GM10266 (cell line): Measurements from ENCODE around the gene SVOPL.

ENCODE experiments used
- DNase-seq: peaks from one replicate; pipeline ENCODE4 v3.0.0; 2012; ENCODE audit errors: extremely low spot score
- CTCF ChIP-seq: IDR thresholded peaks from 2 replicates; pipeline ENCODE4 v1.5.1; 2012; ENCODE audit warnings: mild to moderate bottlenecking, low read depth; ENCODE audit not compliant: control insufficient read depth, insufficient read depth; ENCODE audit errors: missing control alignments

The SVOPL gene

DNA sequence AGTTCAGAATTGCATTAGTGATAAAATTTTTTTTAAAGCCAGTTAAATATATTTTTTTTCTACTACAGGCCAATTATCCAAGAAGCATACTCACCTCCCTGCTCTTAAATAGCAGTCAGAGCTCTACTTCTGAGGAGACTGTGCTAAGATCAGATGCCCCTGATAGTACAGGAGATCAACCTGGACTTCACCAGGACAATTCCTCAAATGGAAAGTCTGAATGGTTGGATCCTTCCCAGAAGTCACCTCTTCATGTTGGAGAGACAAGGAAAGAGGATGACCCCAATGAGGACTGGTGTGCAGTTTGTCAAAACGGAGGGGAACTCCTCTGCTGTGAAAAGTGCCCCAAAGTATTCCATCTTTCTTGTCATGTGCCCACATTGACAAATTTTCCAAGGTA lies 122.0 kb downstream of the SVOPL start:
- no peak for TF ChIP-seq CTCF
- DNase-seq = no peak

DNA sequence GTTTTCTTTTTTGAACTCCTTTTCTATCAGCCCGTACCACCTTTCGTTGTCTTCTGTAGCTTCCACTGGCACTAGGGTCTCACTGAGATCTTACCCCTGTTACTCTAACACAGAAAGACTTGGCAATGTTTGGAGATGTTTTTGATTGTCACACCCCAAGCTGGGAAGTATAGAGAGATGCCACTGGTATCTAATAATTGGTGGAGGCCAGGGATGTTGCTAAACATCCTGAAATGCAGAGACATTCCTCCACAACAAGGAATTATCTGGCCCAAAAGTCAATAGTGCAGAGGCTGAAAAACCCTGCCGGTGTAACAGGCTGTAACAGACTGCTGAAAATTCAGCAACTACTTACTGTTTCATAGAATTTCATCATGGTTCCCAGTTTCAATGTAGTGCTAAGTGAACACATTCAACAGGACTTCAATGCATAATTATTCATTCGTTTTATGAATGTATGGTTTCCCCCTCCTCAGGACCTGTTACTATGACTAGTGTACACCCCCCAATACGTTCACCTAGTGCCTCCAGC lies 125.2 kb downstream of the SVOPL start:
- DNase-seq = no peak
- TF ChIP-seq CTCF = no peak

GRCh38 chr7:138573741-138574140 lies 127.4 kb downstream of the SVOPL start:
- no peak for TF ChIP-seq CTCF
- no peak for DNase-seq

GRCh38 chr7:138570715-138571114 lies 130.4 kb downstream of the SVOPL start:
- no peak for DNase-seq
- no peak for TF ChIP-seq CTCF

- TF ChIP-seq CTCF = no peak
- no peak for DNase-seq
These were observed 131.7 kb downstream of the SVOPL start for GRCh38 chr7:138569418-138569817.

GRCh38 chr7:138568655-138569054 lies 132.5 kb downstream of the SVOPL start:
- no peak for DNase-seq
- no peak for TF ChIP-seq CTCF

DNA sequence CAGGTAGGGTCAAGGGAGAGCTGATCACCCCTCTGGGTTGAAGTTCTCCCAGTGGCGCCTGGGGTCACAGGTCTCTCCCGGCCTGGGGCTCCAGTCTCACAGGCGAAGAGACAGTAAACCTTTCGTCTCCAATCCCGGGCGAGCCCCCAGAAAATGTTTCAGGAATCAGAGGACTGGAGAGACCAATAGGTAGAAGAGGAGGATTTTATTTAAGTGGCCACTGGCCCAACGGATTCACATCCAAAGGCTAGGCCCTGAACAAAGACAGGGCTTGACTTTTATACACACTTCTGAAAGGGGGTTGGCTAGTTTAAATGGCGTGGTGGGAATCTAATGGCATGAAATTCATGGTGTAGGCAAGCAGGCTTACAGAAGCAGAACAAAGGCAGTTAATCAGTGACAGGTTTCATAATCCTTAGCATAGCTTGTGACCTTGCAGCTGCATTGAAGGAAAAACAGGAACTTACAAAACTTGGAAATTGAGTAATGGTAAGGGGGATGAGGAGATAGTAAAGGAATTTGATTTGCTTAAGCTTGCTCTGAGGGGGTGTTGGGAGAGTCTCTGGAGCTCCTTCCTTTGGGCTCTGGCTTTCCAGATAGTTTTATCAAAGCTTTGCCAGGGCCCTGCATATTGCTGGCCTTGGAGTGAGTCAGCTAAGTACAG lies 135.6 kb downstream of the SVOPL start:
- no peak for TF ChIP-seq CTCF
- no peak for DNase-seq
